HepG2 (cell line): ENCODE data around the gene TRA2B. TPM values are rescaled to one million over a fixed set of nuclear protein-coding genes. Genes with fewer than 3 reads are reported as not detected.

Experiments used
- AHDC1 ChIP-seq: sonication (generic); formaldehyde crosslinking; IDR thresholded peaks from 2 replicates; pipeline ENCODE4 v1.5.1; 2020; ENCODE audit warnings: mild to moderate bottlenecking, missing genetic modification reagents, borderline replicate concordance
- FOXK1 ChIP-seq: sonication (generic); formaldehyde crosslinking; IDR thresholded peaks from 2 replicates; pipeline ENCODE4 v1.4.0; 2020; ENCODE audit warnings: low read depth, missing genetic modification reagents, borderline replicate concordance
- GATA4 ChIP-seq: sonication (generic); IDR thresholded peaks from 2 replicates; pipeline ENCODE4 v1.6.1; 2016; ENCODE audit warnings: antibody characterized with exemption, low read depth, borderline replicate concordance
- HOXA3 ChIP-seq: sonication (generic); formaldehyde crosslinking; IDR thresholded peaks from 2 replicates; pipeline ENCODE4 v1.5.0; 2020; ENCODE audit warnings: missing genetic modification reagents
- JUND ChIP-seq: sonication (generic); formaldehyde crosslinking; IDR thresholded peaks from 2 replicates; pipeline ENCODE4 v1.8.0; 2022; ENCODE audit warnings: mild to moderate bottlenecking, missing genetic modification reagents
- NFYC ChIP-seq: IDR thresholded peaks from 2 replicates; pipeline ENCODE4 v1.6.1; 2016; ENCODE audit warnings: missing genetic modification reagents, missing compliant biosample characterization
- SKIL ChIP-seq: sonication (generic); formaldehyde crosslinking; IDR thresholded peaks from 2 replicates; pipeline ENCODE4 v1.8.0; 2022; ENCODE audit warnings: missing genetic modification reagents, mild to moderate bottlenecking, moderate library complexity, borderline replicate concordance
- THAP11 ChIP-seq: IDR thresholded peaks from 2 replicates; pipeline ENCODE4 v1.6.1; 2016; ENCODE audit warnings: missing biosample characterization, missing genetic modification reagents
- ZNF468 ChIP-seq: sonication (generic); formaldehyde crosslinking; IDR thresholded peaks from 2 replicates; pipeline ENCODE4 v1.8.0; 2022; ENCODE audit warnings: mild to moderate bottlenecking, moderate library complexity, missing genetic modification reagents
- ZNF484 ChIP-seq: sonication (generic); formaldehyde crosslinking; IDR thresholded peaks from 2 replicates; pipeline ENCODE4 v1.5.1; 2020; ENCODE audit warnings: mild to moderate bottlenecking, low read depth, missing genetic modification reagents, borderline replicate concordance
- ZNF720 ChIP-seq: sonication (generic); formaldehyde crosslinking; IDR thresholded peaks from 2 replicates; pipeline ENCODE4 v1.4.0; 2020; ENCODE audit warnings: missing genetic modification reagents
- polyA plus RNA-seq, 8 experiments: library from polyadenylated mRNA; depleted of rRNA in 3 of 8; stranded (reverse) in 7 of 8; unstranded in 1 of 8; fragments of >200 nt; fragmentation: Illumina TruSeq in 4 of 8; extraction: Trizol in 4 of 8; gene quantifications; 2 replicates each; pipeline versions ENCODE4 v1.2.1 to v1.2.3, GENCODE V29; 2011 to 2016; ENCODE audit warnings: low read depth in 4 of 8, missing spikeins in 1 of 8, mixed read lengths in 1 of 8; ENCODE audit not compliant: insufficient read depth in 1 of 8
- total RNA-seq, 5 experiments: library from RNA; depleted of rRNA; stranded (reverse); fragments of >200 nt; fragmentation: Illumina TruSeq; extraction: Trizol; gene quantifications; 2 replicates each; pipeline ENCODE4 v1.2.3, GENCODE V29; 2016; ENCODE audit warnings: low read depth in 1 of 5
- TF ChIP-seq, protein P1 (sequence below), 2 experiments: sonication (generic) in 1 of 2; formaldehyde crosslinking in 1 of 2; IDR thresholded peaks; 2 replicates each; pipeline versions ENCODE4 v1.5.1 to v1.6.1; 2011 to 2020; ENCODE audit warnings: borderline replicate concordance in 1 of 2, low read depth in 1 of 2, low read length in 1 of 2, mild to moderate bottlenecking in 1 of 2, missing genetic modification reagents in 1 of 2, moderate library complexity in 1 of 2
- TF ChIP-seq, protein P2 (sequence below): sonication (generic); formaldehyde crosslinking; IDR thresholded peaks from 2 replicates; pipeline ENCODE4 v1.4.0; 2020; ENCODE audit warnings: missing genetic modification reagents

The TRA2B gene
- total and polyA plus RNA-seq, 2 of the 13 experiments (the other 11 are each of a cell fraction or from before 2014, with no cell fraction given): 105 to 241 TPM

- TF ChIP-seq SKIL (no peak), JUND (CRISPR knock-in tag) (0 out of 2 replicates have a peak, but pooled peaks have one; percentile 35), HOXA3 (CRISPR knock-in tag) (peak; percentile 97), ZNF720 (no peak), AHDC1 (CRISPR knock-in tag) (0 out of 2 replicates have a peak, but pooled peaks have one; percentile 4), ZNF468 (0 out of 2 replicates have a peak, but pooled peaks have one; percentile 53), THAP11 (no peak), ZNF484 (no peak), FOXK1 (CRISPR knock-in tag) (peak; percentile 31; the same call in 1 of the 2 replicates), GATA4 (no peak), NFYC (no peak)
- TF ChIP-seq, protein P1, sequence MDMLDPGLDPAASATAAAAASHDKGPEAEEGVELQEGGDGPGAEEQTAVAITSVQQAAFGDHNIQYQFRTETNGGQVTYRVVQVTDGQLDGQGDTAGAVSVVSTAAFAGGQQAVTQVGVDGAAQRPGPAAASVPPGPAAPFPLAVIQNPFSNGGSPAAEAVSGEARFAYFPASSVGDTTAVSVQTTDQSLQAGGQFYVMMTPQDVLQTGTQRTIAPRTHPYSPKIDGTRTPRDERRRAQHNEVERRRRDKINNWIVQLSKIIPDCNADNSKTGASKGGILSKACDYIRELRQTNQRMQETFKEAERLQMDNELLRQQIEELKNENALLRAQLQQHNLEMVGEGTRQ (IDR thresholded peaks at IDR 0.05; ENCODE audit: low read depth, low read length): no peak
- TF ChIP-seq, protein P1 (CRISPR knock-in tag; IDR thresholded peaks at IDR 0.05; ENCODE audit: borderline replicate concordance): no peak
- TF ChIP-seq, protein P2, sequence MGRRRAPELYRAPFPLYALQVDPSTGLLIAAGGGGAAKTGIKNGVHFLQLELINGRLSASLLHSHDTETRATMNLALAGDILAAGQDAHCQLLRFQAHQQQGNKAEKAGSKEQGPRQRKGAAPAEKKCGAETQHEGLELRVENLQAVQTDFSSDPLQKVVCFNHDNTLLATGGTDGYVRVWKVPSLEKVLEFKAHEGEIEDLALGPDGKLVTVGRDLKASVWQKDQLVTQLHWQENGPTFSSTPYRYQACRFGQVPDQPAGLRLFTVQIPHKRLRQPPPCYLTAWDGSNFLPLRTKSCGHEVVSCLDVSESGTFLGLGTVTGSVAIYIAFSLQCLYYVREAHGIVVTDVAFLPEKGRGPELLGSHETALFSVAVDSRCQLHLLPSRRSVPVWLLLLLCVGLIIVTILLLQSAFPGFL: no peak
These were observed 763 bp downstream of the TRA2B start (continued) for GRCh38 chr3:185936814-185937688.
